CD4-positive, alpha-beta T cell treated with Interleukin-4 for 4 hours (primary cell): Measurements from ENCODE around the gene PERM1.
"Not testable (repeated sequence)": the region's sequence is repeated elsewhere in the genome, so short reads cannot be mapped to it uniquely, and the experiment has no call there.

Experiments
- DNase-seq: peaks from one replicate; pipeline ENCODE4 v3.0.0-alpha.2; 2020

PERM1 gene, protein sequence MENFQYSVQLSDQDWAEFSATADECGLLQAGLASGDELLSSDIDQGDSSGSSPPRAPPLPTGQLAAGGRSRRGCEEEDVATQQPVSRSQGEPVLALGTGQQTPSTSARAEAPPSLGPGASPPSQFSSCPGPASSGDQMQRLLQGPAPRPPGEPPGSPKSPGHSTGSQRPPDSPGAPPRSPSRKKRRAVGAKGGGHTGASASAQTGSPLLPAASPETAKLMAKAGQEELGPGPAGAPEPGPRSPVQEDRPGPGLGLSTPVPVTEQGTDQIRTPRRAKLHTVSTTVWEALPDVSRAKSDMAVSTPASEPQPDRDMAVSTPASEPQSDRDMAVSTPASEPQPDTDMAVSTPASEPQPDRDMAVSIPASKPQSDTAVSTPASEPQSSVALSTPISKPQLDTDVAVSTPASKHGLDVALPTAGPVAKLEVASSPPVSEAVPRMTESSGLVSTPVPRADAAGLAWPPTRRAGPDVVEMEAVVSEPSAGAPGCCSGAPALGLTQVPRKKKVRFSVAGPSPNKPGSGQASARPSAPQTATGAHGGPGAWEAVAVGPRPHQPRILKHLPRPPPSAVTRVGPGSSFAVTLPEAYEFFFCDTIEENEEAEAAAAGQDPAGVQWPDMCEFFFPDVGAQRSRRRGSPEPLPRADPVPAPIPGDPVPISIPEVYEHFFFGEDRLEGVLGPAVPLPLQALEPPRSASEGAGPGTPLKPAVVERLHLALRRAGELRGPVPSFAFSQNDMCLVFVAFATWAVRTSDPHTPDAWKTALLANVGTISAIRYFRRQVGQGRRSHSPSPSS

DNA sequence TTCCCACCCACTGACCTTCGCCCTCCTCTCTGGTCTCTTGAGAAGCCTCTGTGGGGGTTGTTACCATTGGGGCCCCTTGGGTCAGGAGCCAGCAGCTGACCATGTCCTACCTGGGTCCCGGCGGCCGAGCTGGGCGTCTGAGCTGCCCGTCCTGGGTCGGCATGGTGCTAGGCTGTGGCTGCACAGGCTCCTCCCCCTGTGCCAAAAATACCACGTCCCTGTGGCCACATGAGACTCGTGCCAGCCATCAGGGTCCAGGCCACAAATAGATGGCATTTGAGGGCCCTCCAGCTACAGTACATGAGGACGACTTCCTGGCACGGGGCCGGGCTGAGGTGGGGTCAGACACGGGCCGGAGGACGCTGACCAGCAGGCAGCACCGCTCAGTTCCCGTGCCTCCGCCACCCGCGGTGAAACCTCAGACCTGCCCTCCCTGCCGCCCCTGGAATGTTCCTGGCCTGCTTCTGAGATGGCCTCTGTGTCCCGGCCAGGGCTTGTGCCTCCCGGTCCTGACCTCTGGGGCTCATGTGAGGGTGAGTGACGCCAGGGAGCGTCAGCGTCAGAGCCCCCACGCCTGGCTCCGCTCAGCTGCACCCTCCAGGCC, at the start of gene PERM1:
Gene PERM1 (minus strand): TSS at position 139 of the 604 bp plus-strand sequence. CDS start 1,064 bp downstream, outside the sequence.
- no peak for DNase-seq

DNA sequence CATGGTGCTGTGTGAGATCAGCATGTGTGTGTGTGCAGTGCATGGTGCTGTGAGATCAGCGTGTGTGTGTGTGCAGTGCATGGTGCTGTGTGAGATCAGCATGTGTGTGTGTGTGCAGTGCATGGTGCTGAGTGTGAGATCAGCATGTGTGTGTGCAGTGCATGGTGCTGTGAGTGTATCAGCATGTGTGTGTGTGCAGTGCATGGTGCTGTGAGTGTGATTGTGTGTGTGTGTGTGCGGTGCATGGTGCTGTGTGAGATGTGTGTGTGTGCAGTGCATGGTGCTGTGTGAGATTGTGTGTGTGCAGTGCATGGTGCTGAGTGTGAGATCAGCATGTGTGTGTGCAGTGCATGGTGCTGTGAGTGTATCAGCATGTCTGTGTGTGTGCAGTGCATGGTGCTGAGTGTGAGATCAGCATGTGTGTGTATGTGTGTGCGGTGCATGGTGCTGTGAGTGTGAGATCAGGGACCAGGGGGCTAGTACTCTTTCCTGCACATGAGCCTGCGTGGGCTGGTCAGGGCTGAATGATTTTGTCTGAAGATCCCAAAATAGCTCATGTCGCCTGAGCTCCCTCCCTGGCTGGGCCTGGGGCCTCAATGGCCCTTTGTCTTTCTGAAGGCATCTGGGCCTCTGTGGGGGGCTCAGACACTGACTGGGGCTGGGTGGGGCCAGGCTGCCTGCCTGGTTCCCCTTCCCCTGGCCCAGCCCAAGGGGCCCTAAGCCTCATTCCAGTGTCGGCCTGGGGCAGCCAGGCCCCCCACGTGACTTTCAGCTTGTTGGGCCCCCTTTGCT, 49.2 kb upstream of the PERM1 start:
- DNase-seq, result not testable (repeated sequence)

DNA sequence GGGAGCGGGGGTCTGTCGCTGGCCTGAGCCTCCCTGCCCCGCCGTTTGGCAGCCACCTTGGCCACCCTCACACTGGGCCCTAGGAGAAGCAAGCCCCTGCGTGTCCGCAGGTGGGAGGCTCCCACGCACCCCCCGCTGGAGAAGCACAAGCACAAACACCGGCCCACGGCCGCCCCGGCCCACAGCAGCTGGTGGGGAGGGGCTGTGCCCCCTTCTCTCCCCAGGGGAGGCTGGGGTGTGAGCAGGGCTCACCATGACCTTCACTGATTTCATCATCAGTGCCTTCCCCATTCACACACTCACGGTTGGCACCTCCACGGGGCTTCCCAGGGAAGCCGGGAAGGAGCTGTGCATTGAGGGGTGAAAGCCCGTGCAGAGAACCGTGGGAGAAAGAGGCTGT, 45.9 kb upstream of the PERM1 start:
- no peak for DNase-seq

DNA sequence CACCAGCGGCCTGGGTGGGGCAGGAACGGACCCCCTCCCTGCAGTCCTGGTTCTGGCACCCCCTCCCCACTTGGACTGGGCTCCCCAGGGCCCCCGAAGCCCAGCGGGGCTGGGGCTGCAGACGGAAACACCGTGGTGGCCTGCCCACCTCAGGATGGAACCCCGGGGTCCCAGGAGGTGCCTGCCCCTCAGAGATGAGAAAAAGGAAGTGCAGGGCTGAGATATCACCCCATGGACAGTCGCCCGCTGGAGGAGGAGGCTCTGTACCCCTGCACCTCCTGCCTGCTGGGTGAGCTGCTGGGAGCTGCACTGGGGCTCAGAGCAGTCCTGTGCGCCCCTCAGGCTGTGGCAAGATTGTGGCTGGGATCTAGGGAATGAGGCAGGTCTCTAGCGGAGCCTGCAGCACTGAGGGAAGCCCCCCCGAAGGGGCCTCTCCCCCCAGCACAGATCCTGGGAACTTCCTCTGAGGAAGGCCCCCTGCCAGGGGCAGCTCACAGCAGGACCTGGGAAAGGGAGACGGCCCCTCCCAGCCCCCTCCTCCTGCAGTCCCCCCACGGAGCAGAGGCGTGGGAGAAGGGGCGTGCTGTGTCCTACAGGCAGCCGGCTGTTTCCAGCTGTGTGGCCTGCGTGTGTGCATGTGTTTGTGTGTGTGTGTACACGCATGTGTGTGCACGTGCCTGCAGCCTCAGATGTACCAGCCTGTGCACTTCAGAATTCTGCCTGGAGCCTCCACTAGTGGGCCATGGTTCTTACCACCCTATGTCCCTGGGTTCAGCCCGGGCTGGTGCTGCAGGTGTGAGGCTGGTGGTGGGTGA, 44.9 kb upstream of the PERM1 start:
- no peak for DNase-seq

DNA sequence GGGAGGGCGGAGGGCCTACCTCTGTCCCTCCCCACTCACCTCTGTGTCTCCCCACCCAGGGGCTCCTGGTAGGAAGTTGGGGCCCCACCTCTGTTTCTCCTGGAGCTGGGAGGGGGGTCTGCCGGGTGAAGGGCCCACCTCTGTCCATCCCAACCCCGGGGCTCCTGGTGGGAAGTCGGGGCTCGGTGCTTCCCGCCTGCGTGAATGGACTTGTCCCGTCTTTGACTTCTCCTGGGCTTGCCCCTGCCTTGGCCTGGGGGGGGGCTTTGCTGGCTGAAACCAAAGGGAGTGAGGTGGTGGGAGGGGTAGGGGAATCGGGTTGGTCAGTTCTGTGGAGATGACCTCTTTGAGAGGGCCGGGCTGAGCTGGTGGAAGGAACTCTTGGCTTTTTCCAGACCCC, 43.8 kb upstream of the PERM1 start:
- DNase-seq, result no peak

DNA sequence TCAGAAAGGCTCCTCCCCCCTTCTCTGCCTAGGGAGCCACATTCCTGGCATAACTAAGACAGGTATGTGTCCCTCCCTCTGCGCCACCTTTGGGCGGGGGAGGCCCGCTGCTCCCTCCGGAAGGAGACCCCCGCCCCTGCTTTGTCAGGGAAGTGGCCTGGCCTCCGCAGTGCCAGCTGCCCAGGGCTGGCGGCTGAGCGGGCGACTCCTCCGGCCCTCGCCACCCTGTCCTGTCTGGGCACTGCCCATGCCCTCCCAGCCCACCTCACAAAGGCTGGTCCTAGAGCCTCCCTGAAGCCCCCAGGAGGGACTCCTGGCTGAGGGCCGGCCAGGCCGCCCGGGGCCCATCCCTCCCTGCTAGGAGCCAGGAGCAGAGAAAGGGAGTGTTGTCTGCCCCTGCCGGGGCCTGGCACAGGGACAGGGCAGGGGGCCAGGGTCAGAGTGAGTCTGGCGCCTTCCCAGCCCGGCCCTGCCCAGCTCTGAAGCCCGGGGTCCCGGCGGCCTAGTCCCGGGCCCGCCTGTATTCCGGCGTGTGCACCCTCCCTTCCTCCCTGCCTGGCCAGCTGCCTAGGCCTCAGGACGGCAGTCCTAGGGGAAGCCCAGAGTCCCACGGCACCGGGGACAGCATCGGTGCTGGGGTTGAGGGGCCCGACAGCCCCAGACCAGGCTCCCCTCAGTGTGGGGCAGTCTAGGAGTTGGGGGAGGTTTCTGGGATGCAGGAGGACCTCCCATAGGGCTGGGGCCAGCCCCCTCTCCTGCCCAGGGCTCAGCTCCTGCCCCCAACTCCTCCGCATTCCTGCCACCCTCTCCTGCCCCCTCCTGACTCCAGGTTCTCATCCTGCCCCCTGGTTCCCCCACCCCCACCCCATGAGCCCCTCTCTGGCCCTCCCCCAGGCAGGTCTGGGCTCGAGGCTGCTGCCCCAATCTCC, 43.1 kb upstream of the PERM1 start:
- no peak for DNase-seq

DNA sequence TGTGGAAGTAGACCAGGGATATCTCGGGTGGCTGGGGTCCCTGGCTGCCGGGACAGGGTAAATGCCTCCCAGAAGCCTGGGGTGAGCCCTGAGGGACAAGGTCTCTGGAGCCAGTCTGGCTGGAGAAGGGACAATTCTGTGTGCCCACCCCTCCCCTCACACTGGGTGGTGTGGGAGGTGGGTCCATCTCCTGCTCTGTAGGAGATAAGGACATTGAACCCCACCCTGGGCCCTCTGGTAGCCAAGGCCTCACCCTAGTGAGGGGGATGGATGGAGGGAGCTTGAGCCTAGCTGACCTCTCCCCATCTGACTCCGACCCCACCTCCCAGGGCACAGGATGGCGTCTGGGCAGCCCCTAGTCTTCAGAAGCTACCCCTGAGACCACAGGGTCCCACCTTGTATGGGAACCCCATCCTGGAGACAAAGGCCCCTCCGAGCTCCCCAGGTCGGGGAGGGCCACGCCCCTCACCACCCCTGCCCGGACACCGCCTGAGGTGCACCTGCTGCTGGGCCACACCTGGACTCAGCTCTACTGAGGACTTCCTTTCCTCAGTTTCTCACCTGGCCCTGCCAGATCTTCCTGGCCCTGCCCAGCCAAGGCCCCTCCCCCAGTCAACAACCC, 42.4 kb upstream of the PERM1 start:
- DNase-seq, result no peak

DNA sequence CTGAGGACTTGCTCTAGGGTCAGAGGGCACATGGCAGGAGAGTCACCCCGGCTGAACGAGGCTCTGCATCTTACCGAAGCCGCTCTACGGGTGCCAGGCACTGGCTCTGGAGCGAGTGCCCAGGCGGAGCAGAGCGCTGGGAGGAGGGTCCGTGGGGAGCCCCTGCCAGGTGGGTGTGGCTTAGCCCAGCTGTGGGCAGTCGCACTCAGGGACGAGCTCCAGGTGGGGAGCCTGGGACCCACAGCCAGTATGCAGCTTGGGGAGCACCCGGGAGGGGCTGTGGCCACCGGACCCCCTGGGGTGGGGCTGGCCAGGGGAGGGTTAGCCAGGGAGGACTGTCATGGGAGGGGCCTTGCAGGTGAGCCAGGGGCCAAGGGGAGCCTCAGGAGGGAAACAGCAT, 41.8 kb upstream of the PERM1 start:
- DNase-seq, result no peak

DNA sequence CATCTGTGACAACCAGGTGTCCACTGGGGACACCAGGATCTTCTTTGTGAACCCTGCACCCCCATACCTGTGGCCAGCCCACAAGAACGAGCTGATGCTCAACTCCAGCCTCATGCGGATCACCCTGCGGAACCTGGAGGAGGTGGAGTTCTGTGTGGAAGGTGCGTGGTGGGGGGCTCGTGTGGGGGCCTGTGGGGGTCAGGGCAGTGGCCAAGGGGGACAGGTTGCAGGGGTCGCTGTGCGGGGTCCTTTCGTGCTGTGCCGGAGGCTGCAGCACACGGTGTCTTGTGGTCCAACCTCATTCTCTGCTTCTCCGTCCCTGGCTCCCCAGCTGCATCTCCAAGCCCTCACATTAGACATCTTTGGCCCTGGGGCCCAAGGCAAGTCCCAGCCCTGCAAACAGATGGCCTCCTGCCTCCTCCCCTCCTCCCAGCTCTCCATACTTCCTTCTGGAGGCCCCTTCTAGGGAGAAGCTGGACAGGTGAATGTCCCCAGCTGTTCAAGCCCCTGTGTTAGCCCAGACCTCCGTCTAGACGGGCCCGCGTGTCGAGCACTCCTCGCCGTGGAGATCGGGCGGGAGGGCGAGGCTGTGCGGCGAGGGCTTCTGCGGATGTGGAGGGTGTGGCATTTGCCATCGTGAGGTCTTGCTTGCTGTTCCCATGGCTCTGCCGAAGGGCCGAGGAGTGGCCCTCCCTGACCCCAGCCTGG, 40.6 kb upstream of the PERM1 start:
- DNase-seq, result no peak

DNA sequence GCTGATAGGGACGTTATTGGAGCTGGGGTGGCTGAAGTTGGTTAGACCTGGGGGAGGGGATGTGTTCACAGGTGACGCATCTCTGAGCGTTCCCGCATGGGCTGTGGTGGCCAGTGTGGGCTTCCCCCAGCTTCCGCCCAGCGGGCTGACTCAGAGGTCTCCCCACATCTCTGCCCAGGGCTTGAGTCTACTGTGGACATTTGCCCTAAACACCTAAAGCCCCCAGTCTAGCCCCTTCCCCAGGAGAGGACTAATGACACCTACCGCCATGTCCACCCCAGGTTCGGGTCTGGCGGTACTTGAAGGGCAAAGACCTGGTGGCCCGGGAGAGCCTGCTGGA, 40.0 kb upstream of the PERM1 start:
- DNase-seq, result no peak

DNA sequence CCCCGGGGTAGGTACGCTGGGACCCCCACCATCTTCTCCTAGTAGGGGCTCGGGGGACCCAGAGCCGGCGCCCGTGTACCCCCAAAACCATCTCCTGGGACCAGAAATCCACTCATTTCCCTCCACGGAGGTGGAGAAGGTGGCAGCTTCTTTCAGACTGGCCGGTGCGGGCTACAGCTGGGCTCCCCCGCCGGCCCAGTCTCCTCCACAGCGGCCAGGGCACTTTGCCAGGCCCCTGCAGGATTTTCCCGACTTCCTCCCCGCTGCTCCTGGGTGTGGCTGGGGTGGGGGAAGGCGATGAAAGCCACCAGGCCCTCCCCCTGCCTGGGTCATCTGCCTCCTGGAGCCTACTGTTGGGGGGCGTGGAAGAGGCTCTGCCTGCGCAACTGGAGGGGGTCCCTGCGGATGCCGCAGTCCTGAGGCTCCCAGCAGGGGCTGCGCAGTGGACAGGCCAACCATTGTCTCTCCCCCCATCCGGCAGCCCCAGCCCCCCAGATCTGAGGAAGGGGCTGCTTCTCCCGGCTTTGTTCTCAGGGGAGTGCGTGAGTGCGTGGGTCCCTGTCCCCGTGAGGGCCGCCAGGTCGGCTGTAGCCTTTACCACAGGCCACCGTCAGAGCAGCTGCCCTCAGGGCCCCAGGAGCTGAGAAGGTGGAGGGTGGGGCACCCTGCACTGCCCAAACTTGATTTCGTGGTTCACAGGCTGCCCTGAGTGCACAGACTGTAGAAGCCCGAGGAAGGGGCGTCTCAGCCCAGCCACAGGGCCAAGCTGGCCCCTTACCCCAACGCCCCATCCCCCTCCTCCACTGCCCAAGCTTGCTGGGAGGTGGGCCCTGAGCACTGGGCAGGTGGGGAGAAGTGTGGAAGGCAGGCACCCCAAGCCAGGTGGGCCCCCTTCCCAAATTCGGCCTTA, 39.4 kb upstream of the PERM1 start:
- no peak for DNase-seq

DNA sequence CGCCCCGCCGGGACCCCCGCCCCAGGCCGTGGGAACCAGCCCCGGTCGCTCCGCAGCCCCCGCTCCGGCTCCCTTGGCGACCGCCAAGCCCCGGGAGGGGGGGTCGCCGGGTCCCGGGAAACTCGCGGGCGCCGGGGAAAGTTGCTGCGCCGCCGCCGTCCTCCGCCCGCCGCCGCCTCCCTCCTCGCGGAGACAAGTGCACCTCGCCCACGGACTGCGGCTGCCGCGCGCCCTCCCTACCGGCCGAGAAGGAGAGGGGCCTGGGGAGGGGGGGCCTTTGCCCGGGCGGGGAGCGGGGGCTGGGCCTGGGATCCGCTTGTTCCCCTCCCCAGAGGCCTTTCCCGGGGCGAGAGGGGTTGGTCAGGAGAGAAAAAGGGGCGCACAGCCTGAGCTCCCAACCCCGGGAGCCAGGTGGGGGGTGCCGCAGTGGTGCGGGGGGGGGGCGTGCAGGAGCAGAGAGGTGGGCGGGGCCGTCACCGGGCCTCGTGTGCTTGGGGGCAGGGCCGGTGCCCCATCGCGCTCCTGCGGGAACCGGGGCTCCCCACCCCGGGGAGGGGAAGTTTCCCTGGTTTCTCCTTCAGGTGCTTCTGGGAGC, 38.6 kb upstream of the PERM1 start:
- no peak for DNase-seq

DNA sequence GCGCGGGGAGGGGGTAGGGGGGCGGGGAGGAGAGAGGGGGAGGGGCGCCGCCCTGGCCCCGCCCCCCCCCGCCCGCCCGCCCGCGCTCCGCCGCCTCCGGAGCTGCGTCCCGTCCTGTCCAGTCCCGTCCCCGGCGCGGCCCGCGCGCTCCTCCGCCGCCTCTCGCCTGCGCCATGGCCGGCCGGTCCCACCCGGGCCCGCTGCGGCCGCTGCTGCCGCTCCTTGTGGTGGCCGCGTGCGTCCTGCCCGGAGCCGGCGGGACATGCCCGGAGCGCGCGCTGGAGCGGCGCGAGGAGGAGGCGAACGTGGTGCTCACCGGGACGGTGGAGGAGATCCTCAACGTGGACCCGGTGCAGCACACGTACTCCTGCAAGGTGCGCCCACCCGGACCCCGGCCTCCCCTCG, 38.1 kb upstream of the PERM1 start, which contains the start of gene AGRN:
Gene AGRN (plus strand): TSS at position 121 of the 405 bp plus-strand sequence. CDS start 53 bp downstream, at position 174.
- no peak for DNase-seq

DNA sequence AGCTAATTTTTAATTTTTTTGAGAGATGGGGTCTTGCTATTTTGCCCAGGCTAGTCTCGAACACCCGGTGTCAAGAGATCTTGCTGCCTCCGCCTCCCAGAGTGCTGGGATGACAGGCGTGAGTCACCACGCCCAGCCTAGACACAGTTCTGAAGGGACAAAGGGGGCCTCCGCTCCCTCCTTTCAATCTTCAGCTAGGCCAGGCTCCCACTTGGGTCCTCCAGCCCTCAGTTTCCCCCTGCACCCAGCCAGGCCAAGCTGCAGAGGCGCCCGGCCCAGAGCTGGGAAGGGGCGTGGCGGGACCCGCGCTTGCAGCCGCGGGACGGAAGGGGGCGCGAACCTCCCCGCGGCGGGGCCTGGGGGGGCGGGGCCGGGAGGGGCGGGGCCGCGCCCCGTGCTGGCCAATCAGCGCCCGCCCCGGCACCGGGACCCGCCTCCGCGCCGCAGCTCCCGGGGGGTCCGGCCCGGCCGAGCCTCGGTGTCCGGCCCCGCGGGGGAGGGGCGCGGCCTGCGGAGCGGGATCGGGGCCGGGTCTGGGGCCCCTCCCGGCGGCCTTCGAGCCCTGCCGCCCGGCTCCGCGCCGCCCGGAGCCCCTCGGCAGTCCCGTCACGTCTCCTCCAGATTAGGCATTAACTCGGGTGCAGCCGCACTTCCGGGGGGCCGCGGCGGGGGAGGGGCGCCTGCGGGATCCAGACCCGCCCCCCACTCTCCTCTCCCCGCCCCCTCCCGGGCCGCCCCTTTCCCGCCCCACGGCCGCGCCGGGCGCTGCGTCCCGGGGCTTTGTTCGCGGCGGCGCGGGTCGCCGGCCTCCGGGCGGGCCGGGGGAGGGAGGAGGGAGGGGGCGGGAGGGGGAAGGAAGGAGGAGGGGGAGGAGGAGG, 37.5 kb upstream of the PERM1 start:
- DNase-seq, result peak; percentile 61

DNA sequence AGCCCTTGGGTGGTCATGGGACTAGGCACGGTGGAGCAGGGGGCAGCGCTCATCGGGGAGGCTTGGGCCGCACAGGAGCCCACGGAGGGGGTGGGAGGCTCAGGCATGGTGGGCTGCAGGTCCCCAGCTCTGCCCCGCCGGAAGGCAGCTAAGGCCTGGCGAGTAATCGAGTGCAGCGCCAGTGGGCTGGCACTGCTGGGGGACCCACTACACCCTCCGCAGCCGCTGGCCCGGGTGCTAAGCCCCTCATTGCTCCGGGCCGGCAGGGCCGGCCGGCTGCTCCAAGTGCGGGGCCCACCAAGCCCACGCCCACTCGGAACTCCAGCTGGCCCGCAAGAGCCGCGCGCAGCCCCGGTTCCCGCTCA, 36.4 kb upstream of the PERM1 start:
- DNase-seq, result not testable (repeated sequence)

DNA sequence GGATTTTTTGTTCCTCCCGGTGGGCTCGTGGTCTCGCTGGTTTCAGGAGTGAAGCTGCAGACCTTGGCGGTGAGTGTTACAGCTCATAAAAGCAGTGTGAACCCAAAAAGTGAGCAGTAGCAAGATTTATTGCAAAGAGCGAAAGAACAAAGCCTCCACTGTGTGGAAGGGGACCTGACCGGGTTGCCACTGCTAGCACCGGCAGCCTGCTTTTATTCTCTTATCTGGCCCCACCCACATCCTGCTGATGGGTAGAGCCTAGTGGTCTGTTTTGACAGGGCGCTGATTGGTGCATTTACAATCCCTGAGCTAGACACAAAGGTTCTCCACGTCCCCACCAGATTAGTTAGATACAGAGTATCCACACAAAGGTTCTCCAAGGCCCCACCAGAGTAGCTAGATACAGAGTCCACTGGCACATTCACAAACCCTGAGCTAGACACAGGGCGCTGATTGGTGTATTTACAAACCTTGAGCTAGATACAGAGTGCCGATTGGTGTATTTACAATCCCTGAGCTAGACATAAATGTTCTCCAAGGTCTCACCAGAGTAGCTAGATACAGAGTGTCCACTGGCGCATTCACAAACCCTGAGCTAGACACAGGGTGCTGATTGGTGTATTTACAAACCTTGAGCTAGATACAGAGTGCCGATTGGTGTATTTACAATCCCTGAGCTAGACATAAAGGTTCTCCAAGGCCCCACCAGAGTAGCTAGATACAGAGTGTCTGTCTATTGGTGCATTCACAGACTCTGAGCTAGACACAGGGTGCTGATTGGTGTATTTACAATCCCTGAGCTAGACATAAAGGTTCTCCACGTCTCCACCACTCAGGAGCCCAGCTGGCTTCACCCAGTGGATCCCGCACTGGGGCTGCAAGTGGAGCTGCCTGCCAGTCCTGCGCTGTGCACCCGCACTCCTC, 35.8 kb upstream of the PERM1 start:
- not testable (repeated sequence) for DNase-seq
